ENCODE results near the gene ACTRT3. TPM values are rescaled to one million over a fixed set of nuclear protein-coding genes. Genes with fewer than 3 reads are reported as not detected.

The ACTRT3 gene
- total and polyA plus RNA-seq, 2 of the 13 experiments (the other 11 are each of a cell fraction or from before 2014, with no cell fraction given), result 0.42 to 0.97 TPM

GRCh38 chr3:169780742-169781141 lies 11.4 kb upstream of the ACTRT3 start (continued):
- TF ChIP-seq, protein P1, sequence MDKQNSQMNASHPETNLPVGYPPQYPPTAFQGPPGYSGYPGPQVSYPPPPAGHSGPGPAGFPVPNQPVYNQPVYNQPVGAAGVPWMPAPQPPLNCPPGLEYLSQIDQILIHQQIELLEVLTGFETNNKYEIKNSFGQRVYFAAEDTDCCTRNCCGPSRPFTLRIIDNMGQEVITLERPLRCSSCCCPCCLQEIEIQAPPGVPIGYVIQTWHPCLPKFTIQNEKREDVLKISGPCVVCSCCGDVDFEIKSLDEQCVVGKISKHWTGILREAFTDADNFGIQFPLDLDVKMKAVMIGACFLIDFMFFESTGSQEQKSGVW (CRISPR knock-in tag; IDR thresholded peaks at IDR 0.05; ENCODE audit: borderline replicate concordance), result no peak
- TF ChIP-seq ZKSCAN8 (CRISPR knock-in tag; IDR thresholded peaks at IDR 0.05; ENCODE audit: borderline replicate concordance) (no peak), ZNF567 (CRISPR knock-in tag; IDR thresholded peaks at IDR 0.05; ENCODE audit: borderline replicate concordance) (no peak), ZFYVE20 (CRISPR knock-in tag; IDR thresholded peaks at IDR 0.05; ENCODE audit: borderline replicate concordance, low read depth) (no peak), MAX (IDR thresholded peaks at IDR 0.05) (no peak)

DNA sequence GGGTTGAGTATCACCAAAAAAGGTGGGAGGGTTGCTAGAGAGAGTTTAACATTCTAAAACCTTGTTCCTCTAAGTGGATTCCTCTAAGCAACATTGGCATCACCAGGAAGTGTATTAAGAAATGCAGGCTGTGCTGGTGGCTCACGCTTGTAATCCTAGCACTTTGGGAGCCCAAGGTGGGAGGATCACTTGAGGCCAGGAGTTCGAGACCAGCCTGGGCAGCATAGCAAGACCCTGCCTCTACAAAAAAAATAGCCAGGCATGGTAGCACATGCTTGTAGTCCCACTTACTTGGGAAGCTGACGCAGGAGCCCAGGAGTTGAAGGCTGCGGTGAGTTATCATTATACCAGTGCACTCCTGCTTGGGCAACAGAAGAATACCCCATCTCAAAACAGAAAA lies 8.5 kb upstream of the ACTRT3 start:
- FAIRE-seq (no peak), ATAC-seq (no peak), DNase-seq (ENCODE audit: low spot score) (no peak)
- WGBS (ENCODE audit: low lambda C conversion rate), result 100% methylated on average over 2 of the region's 4 CpGs
- no peak overlapping the region for H3K27ac ChIP-seq (ENCODE audit: extremely low read length, insufficient read depth, low read length)
- H3K36me3 ChIP-seq (replicated peaks in 1 of 2; ENCODE audit: control insufficient read depth in 1 of 2, insufficient read depth in 2 of 2, low read length in 2 of 2), result peaks cover 13 to 48% of the 10 kb centered on the region in 2 experiments
- no peaks in the 10 kb centered on the region for H3K9me3 ChIP-seq (ENCODE audit: low read length)
- H3K9ac ChIP-seq (ENCODE audit: insufficient read depth, low read depth, low read length), result no peak overlapping the region
- H2AFZ ChIP-seq (ENCODE audit: low read length), result no peak overlapping the region
- peaks cover 30% of the 10 kb centered on the region for H3K79me2 ChIP-seq (ENCODE audit: insufficient read depth, low read length)
- intact Hi-C loops (cut with micrococcal nuclease; ENCODE audit: unreplicated experiment) (no loop called here), in situ Hi-C loops (cut with HindIII; ENCODE audit: extremely low pct_ligation_motif_present, low pct_unique_long_range_greater_than_20kb) (no loop called here)
- POLR2A ChIA-PET, result no interaction called here
- peaks cover 0 to 2% of the 10 kb centered on the region in 2 experiments; a peak in 1 of 5 replicates for H3K27me3 ChIP-seq (ENCODE audit: control insufficient read depth in 1 of 2, insufficient read depth in 2 of 2, low read length in 2 of 2)
- TF ChIP-seq ZNF121 (CRISPR knock-in tag; IDR thresholded peaks at IDR 0.05), result peak; percentile 55
- 0 out of 2 replicates have a peak, but pooled peaks have one; percentile 24 for TF ChIP-seq POLR2G (IDR thresholded peaks at IDR 0.05; ENCODE audit: low read depth, low read length)
- no peak for TF ChIP-seq LBX2 (CRISPR knock-in tag; IDR thresholded peaks at IDR 0.05; ENCODE audit: borderline replicate concordance)
- H3K4me3 ChIP-seq (replicated peaks in 1 of 3; ENCODE audit: insufficient read depth in 1 of 3, low read depth in 2 of 3, low read length in 3 of 3), result no peak overlapping the region
- no peak overlapping the region for H3K4me2 ChIP-seq (ENCODE audit: low read depth, low read length)
- no peaks in the 10 kb centered on the region for H4K20me1 ChIP-seq (ENCODE audit: insufficient read depth, low read length)
- H3K4me1 ChIP-seq (ENCODE audit: insufficient read depth, low read length), result peaks cover 20% of the 10 kb centered on the region
- no TSS peak for BruUV-seq (replicated peaks)
- CTCF ChIA-PET (ENCODE audit: low intra/inter-chr PET ratio, low total read pairs), result no interaction called here
